GM21515 (cell line): ENCODE data around the gene SPNS2.
"Not testable (repeated sequence)": the region's sequence is repeated elsewhere in the genome, so short reads cannot be mapped to it uniquely, and the experiment has no call there.

Experiments
- ATAC-seq: cut with Tn5 transposase; IDR thresholded peaks from one replicate; pipeline ENCODE4 v1.9.1; 2021; ENCODE audit not compliant: unreplicated experiment

The SPNS2 gene

GRCh38 chr17:4562015-4562969 is 63.6 kb downstream of the SPNS2 start:
- ATAC-seq = no peak

GRCh38 chr17:4565209-4566141 is 66.8 kb downstream of the SPNS2 start:
- no peak for ATAC-seq

- no peak for ATAC-seq
Measured at GRCh38 chr17:4566785-4567184, 68.1 kb downstream of the SPNS2 start.

- ATAC-seq = no peak
Measured at GRCh38 chr17:4569591-4569990, 70.9 kb downstream of the SPNS2 start.

- ATAC-seq = no peak
Measured at GRCh38 chr17:4572131-4572530, 73.5 kb downstream of the SPNS2 start.

GRCh38 chr17:4573115-4573514 is 74.4 kb downstream of the SPNS2 start:
- ATAC-seq = no peak

- no peak for ATAC-seq
Measured at GRCh38 chr17:4573669-4574068, 75.0 kb downstream of the SPNS2 start.

GRCh38 chr17:4574448-4575045 is 75.9 kb downstream of the SPNS2 start:
- ATAC-seq = no peak

- ATAC-seq = no peak
Measured at GRCh38 chr17:4576161-4576558, 77.5 kb downstream of the SPNS2 start.

- no peak for ATAC-seq
Measured at GRCh38 chr17:4576729-4577322, 78.1 kb downstream of the SPNS2 start.

- ATAC-seq = no peak
Measured at GRCh38 chr17:4577386-4577993, 78.8 kb downstream of the SPNS2 start.

GRCh38 chr17:4578349-4578748 is 79.7 kb downstream of the SPNS2 start:
- ATAC-seq = not testable (repeated sequence)

GRCh38 chr17:4579678-4580077 is 81.0 kb downstream of the SPNS2 start:
- ATAC-seq = no peak

- no peak for ATAC-seq
Measured at GRCh38 chr17:4580291-4580690, 81.6 kb downstream of the SPNS2 start.

GRCh38 chr17:4582101-4582501 is 83.4 kb downstream of the SPNS2 start:
- ATAC-seq = no peak

- ATAC-seq = no peak
Measured at GRCh38 chr17:4582691-4583090, 84.0 kb downstream of the SPNS2 start.

GRCh38 chr17:4583206-4583605 is 84.5 kb downstream of the SPNS2 start:
- no peak for ATAC-seq

GRCh38 chr17:4583782-4584100 is 85.1 kb downstream of the SPNS2 start:
- no peak for ATAC-seq

GRCh38 chr17:4584101-4584916 is 85.6 kb downstream of the SPNS2 start, which contains the start of gene SMTNL2:
Gene SMTNL2, plus strand, starts transcription at chr17:4584529. Its CDS starts 77 bp downstream, at chr17:4584606.
- ATAC-seq = no peak
